Subcutaneous adipose tissue (tissue), 4 donors: ENCODE data around the gene SMG6. TPM values are rescaled to one million over a fixed set of nuclear protein-coding genes. Genes with fewer than 3 reads are reported as not detected.

Experiments used
- total RNA-seq, 4 donors: library from RNA; depleted of rRNA; stranded (reverse); fragments of >200 nt; gene quantifications; one replicate each; pipeline ENCODE4 v1.1.0, GENCODE V29; 2016
- TF ChIP-seq, protein P1 (sequence below): fragments of 450-650 bp; IDR thresholded peaks from one replicate; pipeline ENCODE4 v1.5.1; 2016; ENCODE audit warnings: low read depth, mild to moderate bottlenecking, control low read depth, antibody characterized with exemption, moderate library complexity

The SMG6 gene
- total RNA-seq, 4 donors from 2014 or later: 14.5 to 50.7 (median 19.4) TPM

DNA sequence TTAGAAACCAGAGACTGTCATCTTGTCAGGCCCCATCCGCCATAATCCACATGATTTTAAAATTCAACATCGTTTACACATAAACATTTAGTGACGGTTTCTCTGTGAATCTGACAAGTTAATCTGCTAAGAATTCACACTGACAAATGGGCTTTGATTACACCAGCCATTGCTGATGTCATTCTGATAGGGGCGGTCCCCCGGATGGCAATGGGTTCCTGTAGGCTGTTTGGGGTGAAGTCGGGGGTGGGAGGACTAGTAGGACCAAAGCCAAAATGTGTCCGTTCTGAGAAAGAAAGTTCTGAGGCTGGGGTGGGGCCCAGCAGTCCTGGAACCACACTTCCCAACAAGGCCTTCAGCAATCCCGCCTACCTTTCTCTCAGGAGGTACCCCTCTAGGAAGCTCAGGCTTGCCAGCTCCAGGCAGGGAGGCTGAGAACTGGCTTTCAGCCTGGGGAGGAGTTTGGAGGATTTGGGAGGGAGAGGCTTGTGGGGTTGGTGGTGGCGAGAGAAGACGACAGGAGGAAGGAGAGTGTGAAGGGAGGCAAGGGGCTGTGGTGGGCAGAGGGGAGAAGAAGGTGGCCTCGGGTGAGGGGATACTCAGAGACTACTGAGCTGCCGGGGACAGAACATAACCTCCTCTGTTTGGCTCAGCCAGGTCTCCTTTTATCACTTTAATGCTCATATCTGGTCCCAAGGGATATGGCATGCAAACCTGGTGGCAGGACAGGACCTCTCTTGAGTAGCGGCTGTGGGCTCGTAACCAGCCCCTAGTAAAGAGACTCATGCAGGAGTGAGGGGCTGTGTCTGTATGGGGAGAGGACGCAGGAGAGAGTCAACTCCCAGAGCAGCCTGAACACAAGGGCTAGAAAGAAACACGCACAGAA is 240.1 kb downstream of the SMG6 start:
- TF ChIP-seq, protein P1, sequence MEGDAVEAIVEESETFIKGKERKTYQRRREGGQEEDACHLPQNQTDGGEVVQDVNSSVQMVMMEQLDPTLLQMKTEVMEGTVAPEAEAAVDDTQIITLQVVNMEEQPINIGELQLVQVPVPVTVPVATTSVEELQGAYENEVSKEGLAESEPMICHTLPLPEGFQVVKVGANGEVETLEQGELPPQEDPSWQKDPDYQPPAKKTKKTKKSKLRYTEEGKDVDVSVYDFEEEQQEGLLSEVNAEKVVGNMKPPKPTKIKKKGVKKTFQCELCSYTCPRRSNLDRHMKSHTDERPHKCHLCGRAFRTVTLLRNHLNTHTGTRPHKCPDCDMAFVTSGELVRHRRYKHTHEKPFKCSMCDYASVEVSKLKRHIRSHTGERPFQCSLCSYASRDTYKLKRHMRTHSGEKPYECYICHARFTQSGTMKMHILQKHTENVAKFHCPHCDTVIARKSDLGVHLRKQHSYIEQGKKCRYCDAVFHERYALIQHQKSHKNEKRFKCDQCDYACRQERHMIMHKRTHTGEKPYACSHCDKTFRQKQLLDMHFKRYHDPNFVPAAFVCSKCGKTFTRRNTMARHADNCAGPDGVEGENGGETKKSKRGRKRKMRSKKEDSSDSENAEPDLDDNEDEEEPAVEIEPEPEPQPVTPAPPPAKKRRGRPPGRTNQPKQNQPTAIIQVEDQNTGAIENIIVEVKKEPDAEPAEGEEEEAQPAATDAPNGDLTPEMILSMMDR: no peak

DNA sequence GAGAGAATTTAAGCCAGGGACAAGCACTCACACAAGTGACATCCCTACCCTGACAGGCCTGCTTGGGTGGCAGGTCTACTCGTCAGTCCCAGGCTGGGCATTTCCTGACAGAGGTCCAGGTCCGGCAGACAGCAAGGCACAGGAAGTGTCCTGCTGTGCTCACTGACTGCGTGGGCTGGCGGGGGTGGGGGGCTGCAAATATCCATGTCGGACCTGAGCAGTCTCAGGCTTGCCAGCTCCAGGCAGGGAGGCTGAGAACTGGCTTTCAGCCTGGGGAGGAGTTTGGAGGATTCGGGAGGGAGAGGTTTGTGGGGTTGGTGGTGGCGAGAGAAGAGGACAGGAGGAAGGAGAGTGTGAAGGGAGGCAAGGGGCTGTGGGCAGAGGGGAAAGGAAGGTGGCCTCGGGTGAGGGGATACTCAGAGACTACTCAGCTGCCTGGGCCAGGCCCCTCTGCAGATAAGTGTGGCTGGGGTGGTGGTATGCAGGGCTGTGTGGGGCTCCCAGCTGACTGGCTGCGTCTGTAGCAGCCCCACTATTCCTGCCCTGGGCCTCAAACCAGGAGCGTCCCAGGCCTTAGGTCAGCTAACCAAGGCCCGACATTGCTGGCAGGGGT is 240.9 kb downstream of the SMG6 start:
- TF ChIP-seq, protein P1: no peak

DNA sequence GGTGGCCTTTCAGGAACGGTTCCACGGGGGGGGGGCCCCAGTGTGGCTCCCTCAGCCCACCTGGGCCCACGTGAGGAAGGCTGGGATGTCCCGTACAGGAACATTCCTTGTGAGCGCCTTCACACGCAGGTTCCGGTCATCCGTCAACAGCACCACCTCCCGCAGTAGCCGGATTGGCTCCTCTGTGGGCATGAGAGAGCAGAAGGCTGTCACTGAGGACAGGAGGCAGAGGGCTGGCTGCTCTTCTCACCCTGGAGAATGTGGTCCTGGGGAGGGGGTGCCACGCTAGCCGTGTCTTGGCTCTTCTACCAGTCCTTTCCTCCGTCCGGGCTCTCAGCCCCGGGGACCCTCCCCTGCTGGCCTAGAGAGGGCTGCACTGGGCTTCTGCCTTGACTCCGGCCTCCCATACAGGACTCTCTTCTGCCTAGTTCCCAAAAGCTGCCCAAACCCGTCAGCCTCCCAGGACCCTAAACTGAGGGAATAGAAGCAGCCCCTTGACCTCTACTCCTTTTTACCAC is 242.1 kb downstream of the SMG6 start:
- TF ChIP-seq, protein P1: no peak

DNA sequence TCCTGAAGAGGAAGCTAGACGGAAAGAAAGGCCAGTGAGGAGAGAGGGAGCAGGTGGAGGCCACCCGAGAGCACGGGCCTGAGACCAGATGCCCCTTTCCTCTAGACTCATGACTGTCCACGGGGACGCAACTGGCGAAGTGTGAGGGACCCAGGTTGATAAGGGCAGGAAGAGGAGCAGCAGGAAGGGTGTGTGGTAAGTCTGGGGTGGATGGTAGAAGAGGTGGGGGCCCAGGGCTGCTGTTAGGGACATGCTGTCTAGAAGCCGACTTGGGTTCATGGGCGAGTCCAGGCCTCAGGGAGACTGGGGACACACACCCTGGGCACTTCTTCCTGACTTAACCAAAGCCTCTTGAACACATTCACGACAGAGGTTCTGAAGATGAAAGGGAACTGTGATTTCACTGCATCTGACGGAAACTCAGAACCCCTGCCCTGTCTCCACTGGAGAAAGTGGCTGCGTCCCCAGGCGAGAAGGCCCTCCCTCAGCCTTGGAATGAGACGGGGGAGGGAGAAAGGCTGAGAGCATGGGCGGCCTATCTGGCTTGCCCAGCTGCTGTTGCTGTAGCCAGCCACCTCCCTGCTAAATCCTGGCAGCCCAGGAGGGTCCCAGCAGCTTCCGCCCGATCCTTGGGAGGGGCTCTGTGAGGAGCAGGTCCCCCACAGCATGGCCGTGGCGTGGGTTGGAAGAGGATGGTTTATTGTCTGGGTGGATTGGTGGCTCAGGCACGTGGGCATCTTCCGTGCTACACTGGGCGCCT is 242.7 kb downstream of the SMG6 start:
- TF ChIP-seq, protein P1: no peak

DNA sequence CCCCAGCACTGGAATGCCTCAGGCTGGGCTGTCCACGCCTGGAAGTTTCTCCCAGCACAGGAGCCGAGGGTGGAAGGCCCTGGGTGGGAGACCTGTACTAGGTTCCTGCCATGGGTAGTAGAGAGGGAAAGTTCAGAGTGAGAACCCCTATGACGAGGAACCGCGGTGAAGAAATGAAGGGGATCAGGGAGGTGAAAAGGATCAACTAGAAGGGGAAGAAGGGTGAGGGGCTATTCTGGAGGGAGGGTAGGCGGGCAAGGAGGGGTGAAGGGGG is 243.3 kb downstream of the SMG6 start:
- TF ChIP-seq, protein P1: no peak

DNA sequence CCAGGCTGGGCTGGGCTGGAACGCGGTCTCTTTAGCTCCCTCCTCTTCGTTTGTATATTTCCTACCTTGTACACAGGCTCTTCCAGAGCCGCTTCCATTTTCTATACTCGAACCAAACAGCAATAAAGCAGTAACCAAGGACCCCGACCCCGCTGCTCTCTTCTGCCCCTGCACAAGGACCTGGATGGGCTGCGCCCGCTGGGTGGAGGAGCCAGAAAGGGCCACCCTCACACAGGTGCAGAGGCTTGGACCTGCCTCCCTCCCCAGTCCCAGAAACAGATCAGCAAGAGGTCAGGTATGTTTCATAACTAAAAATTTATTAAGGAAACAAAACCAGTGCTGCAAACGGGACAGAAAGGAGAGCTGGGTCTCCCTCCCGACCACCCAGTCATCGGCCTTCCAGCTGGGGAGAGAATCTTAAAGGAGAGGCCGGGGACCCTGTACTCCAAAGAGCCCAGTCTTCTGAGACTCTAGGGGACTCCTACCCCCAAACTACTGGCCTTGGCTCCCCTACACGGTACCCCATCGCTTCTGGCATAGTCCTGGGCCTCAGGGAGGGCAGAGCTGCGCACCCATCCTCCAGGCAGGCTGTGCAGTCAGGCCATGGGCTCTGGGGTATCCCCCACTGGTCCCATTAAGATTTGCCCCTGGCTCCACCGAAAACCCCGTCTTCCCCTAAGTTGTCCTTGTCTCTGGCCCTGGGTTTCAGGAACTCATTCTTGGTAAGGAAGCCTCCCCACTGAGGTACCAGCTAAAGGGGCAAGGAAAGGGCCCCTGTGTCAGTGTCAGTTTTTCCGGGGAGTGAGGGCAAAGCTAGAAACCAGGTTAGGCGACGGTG is 243.8 kb downstream of the SMG6 start:
- TF ChIP-seq, protein P1: no peak
